Endodermal cell (in vitro differentiated cells): ENCODE results near the gene FAM20A. TPM values are rescaled to one million over a fixed set of nuclear protein-coding genes. Genes with fewer than 3 reads are reported as not detected.

Experiments used
- DNase-seq: peaks from one replicate; pipeline ENCODE4 v3.0.0-alpha.2; 2017
- H3K27ac ChIP-seq: 2 replicates; pipeline ENCODE4 v1.5.1; 2013; ENCODE audit warnings: mild to moderate bottlenecking, low read depth, low read length, moderate library complexity
- H3K27me3 ChIP-seq: 2 replicates; pipeline ENCODE4 v1.6.1; 2013; ENCODE audit warnings: mild to moderate bottlenecking, low read length, moderate library complexity; ENCODE audit not compliant: insufficient read depth, control insufficient read depth, poor library complexity, severe bottlenecking
- H3K36me3 ChIP-seq: 2 replicates; pipeline ENCODE4 v1.7.0; 2013; ENCODE audit warnings: mild to moderate bottlenecking, low read length, moderate library complexity; ENCODE audit not compliant: control insufficient read depth, insufficient read depth
- H3K4me1 ChIP-seq: one replicate; pipeline ENCODE4 v1.7.0; 2013; ENCODE audit warnings: low read length; ENCODE audit not compliant: control insufficient read depth, insufficient read depth
- H3K4me3 ChIP-seq: 2 replicates; pipeline ENCODE4 v1.5.1; 2013; ENCODE audit warnings: mild to moderate bottlenecking, low read length, moderate library complexity
- H3K9ac ChIP-seq: 2 replicates; pipeline ENCODE4 v1.6.1; 2013; ENCODE audit warnings: mild to moderate bottlenecking, low read length, moderate library complexity; ENCODE audit not compliant: poor library complexity, severe bottlenecking; ENCODE audit errors: extremely low read depth
- H3K9me3 ChIP-seq: 2 replicates; pipeline ENCODE4 v1.6.1; 2013; ENCODE audit warnings: mild to moderate bottlenecking, low read length, moderate library complexity; ENCODE audit not compliant: control insufficient read depth
- H3K27ac Mint-ChIP-seq: 2 replicates; pipeline ENCODE4 v1.8.0; 2020; ENCODE audit warnings: mixed read lengths
- H3K27me3 Mint-ChIP-seq: 2 replicates; pipeline ENCODE4 v1.8.0; 2021; ENCODE audit warnings: mild to moderate bottlenecking, mixed read lengths; ENCODE audit not compliant: insufficient read depth
- H3K36me3 Mint-ChIP-seq: 2 replicates; pipeline ENCODE4 v1.8.0; 2020; ENCODE audit warnings: low read depth, mixed read lengths
- H3K4me1 Mint-ChIP-seq: 2 replicates; pipeline ENCODE4 v1.8.0; 2020; ENCODE audit warnings: mixed read lengths
- H3K4me3 Mint-ChIP-seq: 2 replicates; pipeline ENCODE4 v1.8.0; 2020; ENCODE audit warnings: mild to moderate bottlenecking, moderate library complexity, mixed read lengths
- H3K9me3 Mint-ChIP-seq: 2 replicates; pipeline ENCODE4 v1.8.0; 2020; ENCODE audit warnings: mild to moderate bottlenecking, mixed read lengths
- WGBS, 2 experiments: methylation state at CpG; one replicate each; pipeline versions ENCODE4 v1.1.5 to v1.1.7; 2013; ENCODE audit warnings: missing lambda C conversion rate in 2 of 2, mixed read lengths in 1 of 2; ENCODE audit not compliant: insufficient coverage in 1 of 2, insufficient read length in 1 of 2; 5-methylcytosine and 5-hydroxymethylcytosine counted together
- total RNA-seq, 2 donors: library from RNA; stranded (reverse); fragmentation: NEBNext Ultra II Directional in 1 of 2; extraction: Animal tissue kit (Norgen Biotek cat#: 25700) in 1 of 2; gene quantifications; 2 replicates in 1 of 2; 3 replicates in 1 of 2; pipeline ENCODE4 v1.2.1, GENCODE V29; 2021
- TF ChIP-seq, protein P1 (sequence below): fragments of 200-600 bp; sonication (generic); conservative IDR thresholded peaks from 2 replicates; pipeline ENCODE4 v1.5.0; 2021; ENCODE audit warnings: antibody characterized with exemption, mild to moderate bottlenecking

The FAM20A gene
- total RNA-seq, 2 donors from 2014 or later: 58.7 to 74.3 TPM

DNA sequence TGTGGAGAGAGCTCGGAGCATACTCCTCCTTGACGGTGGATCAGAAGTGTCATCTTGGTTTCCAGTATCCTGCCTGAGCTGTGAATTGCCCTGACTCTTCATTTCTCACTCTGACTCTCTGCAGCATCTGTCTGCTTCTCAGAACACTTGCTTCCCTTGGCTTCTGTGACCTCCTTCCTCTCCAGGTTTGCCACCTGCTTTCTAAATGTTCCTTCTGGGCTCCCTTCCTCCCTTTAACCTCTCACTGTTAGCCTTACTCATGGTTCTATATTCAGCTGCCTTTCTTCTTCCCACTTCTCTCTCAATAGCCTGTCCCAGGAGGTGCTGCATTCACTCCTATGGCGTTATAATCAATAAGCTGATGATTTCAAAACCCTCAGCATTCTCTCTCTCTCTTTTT lies 100.1 kb downstream of the FAM20A start:
- Histone ChIP-seq H3K4me3 (no peak overlapping the region), H3K9ac (no peak overlapping the region), H3K36me3 (no peaks in the 10 kb centered on the region), H3K27ac (no peak overlapping the region), H3K9me3 (no peaks in the 10 kb centered on the region), H3K4me1 (no peaks in the 10 kb centered on the region), H3K27me3 (no peaks in the 10 kb centered on the region)
- Mint-ChIP-seq H3K36me3 (no peaks in the 10 kb centered on the region), H3K9me3 (peaks cover 4% of the 10 kb centered on the region), H3K27ac (no peak overlapping the region), H3K4me1 (no peaks in the 10 kb centered on the region), H3K27me3 (no peaks in the 10 kb centered on the region), H3K4me3 (no peak overlapping the region)
- WGBS, 2 experiments: 89 to 90% methylated on average over 3 of the region's 3 CpGs
- TF ChIP-seq, protein P1, sequence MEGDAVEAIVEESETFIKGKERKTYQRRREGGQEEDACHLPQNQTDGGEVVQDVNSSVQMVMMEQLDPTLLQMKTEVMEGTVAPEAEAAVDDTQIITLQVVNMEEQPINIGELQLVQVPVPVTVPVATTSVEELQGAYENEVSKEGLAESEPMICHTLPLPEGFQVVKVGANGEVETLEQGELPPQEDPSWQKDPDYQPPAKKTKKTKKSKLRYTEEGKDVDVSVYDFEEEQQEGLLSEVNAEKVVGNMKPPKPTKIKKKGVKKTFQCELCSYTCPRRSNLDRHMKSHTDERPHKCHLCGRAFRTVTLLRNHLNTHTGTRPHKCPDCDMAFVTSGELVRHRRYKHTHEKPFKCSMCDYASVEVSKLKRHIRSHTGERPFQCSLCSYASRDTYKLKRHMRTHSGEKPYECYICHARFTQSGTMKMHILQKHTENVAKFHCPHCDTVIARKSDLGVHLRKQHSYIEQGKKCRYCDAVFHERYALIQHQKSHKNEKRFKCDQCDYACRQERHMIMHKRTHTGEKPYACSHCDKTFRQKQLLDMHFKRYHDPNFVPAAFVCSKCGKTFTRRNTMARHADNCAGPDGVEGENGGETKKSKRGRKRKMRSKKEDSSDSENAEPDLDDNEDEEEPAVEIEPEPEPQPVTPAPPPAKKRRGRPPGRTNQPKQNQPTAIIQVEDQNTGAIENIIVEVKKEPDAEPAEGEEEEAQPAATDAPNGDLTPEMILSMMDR: no peak
- DNase-seq: no peak

DNA sequence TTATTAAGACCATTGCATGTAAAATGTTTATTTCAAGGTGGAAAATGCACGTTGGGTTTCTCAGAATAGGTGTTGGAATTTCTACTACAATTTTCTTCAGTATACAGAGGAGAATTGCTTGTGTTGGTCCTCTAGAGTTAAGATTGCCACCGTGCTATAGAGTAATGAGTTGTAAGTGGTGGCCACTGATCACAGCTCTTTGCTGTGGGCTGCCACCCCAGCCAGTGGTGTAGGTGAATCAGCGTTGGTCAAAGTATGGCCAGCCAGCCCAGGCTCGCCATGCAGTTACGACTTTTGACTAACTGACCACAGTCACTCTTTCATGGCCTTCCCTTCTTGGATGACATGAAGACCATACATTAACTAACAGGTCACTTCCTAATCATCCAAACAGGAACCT lies 101.6 kb downstream of the FAM20A start:
- Histone ChIP-seq H3K36me3 (no peaks in the 10 kb centered on the region), H3K27ac (no peak overlapping the region), H3K4me1 (no peaks in the 10 kb centered on the region), H3K27me3 (no peaks in the 10 kb centered on the region), H3K9me3 (no peaks in the 10 kb centered on the region), H3K9ac (no peak overlapping the region), H3K4me3 (no peak overlapping the region)
- H3K4me1 Mint-ChIP-seq: no peaks in the 10 kb centered on the region
- H3K9me3 Mint-ChIP-seq: peaks cover 6% of the 10 kb centered on the region
- H3K36me3 Mint-ChIP-seq: no peaks in the 10 kb centered on the region
- TF ChIP-seq, protein P1: no peak
- no peaks in the 10 kb centered on the region for H3K27me3 Mint-ChIP-seq
- H3K27ac Mint-ChIP-seq: no peak overlapping the region
- DNase-seq: no peak
- no peak overlapping the region for H3K4me3 Mint-ChIP-seq
- WGBS, 2 experiments: 86 to 94% methylated on average over 3 to 5 of the region's 5 CpGs

DNA sequence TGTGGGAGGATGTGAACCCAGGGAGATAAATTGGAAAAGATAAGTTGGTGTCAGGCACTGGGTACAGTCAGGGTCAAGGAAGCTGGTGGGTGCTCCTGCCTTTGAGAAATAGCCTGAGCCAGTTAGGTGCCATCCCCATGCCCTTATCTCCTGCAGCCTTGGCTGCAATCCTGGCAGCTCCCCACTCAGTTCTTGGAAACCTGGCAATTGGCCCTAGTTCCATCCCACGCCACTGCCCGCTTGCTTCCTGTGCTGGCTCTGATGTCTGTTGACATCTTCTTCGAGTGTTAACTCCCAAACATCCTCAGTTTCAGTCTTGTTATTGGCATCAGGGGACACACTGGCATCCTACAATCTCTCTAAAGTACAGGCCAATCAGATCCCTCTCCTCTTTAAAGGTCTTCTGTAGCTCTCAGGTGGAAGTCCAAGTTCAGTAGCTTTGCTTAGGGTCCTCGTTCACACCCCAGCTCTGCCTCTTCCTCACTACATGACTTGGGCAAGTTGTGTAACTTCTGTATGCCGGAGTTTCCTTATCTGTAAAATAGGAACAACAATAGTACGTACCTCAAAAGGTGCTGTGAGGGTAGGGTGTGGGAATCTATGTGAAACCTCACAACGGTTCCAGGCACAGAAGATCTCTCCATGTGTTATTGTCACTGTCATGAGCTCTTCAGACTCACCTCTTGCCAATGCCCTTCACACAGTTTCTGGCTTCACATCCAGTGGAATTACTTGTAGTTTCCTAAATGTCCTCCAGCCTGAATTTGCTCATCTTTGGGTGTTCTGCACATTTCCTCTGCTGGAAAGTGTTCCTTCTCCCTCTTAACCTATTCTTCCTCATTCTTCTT lies 102.5 kb downstream of the FAM20A start:
- Histone ChIP-seq H3K4me1 (no peaks in the 10 kb centered on the region), H3K9ac (no peak overlapping the region), H3K27me3 (no peaks in the 10 kb centered on the region), H3K4me3 (no peak overlapping the region), H3K27ac (no peak overlapping the region), H3K36me3 (no peaks in the 10 kb centered on the region), H3K9me3 (no peaks in the 10 kb centered on the region)
- Mint-ChIP-seq H3K4me1 (no peaks in the 10 kb centered on the region), H3K4me3 (no peak overlapping the region), H3K27ac (no peak overlapping the region), H3K9me3 (peaks cover 6% of the 10 kb centered on the region), H3K36me3 (no peaks in the 10 kb centered on the region), H3K27me3 (no peaks in the 10 kb centered on the region)
- DNase-seq: no peak
- TF ChIP-seq, protein P1: no peak
- 88 to 93% methylated on average over 3 to 7 of the region's 7 CpGs for WGBS, 2 experiments
